Body of pancreas (tissue), 4 donors: ENCODE data around the gene ABCB4. TPM values are rescaled to one million over a fixed set of nuclear protein-coding genes. Genes with fewer than 3 reads are reported as not detected.
"Not testable (repeated sequence)": the region's sequence is repeated elsewhere in the genome, so short reads cannot be mapped to it uniquely, and the experiment has no call there.

Source experiments
- ATAC-seq: fragments of 150-250 bp; one replicate; pipeline ENCODE4 v1.9.1; 2016
- DNase-seq, 4 donors: peaks; one replicate each; pipeline ENCODE4 v3.0.0-alpha.2; 2019
- H3K27ac ChIP-seq, 4 donors: fragments of 200-600 bp; sonication (generic); 1 replicate in 3 of 4; 2 replicates in 1 of 4; pipeline versions ENCODE4 v1.5.1 to v1.6.1; 2016 to 2019; ENCODE audit warnings: mild to moderate bottlenecking in 1 of 4, mixed read lengths in 1 of 4, moderate library complexity in 1 of 4
- H3K27me3 ChIP-seq, 2 donors: fragments of 200-600 bp; sonication (generic); one replicate each; pipeline ENCODE4 v1.6.0; 2016; ENCODE audit warnings: mild to moderate bottlenecking in 1 of 2
- H3K36me3 ChIP-seq, 2 donors: fragments of 200-600 bp; sonication (generic); replicated peaks in 1 of 2; 2 replicates each; pipeline ENCODE4 v1.5.1; 2016; ENCODE audit warnings: low read depth in 2 of 2; ENCODE audit not compliant: insufficient read depth in 1 of 2
- H3K4me1 ChIP-seq: fragments of 200-600 bp; sonication (generic); one replicate; pipeline ENCODE4 v1.6.0; 2016
- H3K4me3 ChIP-seq, 2 donors: fragments of 200-600 bp; sonication (generic); 1 replicate in 1 of 2; 2 replicates in 1 of 2; pipeline ENCODE4 v1.5.1; 2016 to 2019
- H3K9me3 ChIP-seq, 3 donors: fragments of 200-600 bp; sonication (generic); 1 replicate in 2 of 3; 2 replicates in 1 of 3; pipeline ENCODE4 v1.5.1; 2016
- CTCF ChIP-seq, 7 experiments: fragments of 450-650 bp in 4 of 7; fragments of 200-600 bp in 3 of 7; sonication (generic) in 3 of 7; IDR thresholded peaks; one replicate each; pipeline ENCODE4 v1.5.1; 2016 to 2019; ENCODE audit warnings: antibody characterized with exemption in 7 of 7
- POLR2A ChIP-seq, 3 donors: fragments of 450-650 bp; IDR thresholded peaks; one replicate each; pipeline ENCODE4 v1.6.1; 2016; ENCODE audit warnings: antibody characterized with exemption in 3 of 3, mild to moderate bottlenecking in 2 of 3
- WGBS, 2 donors: methylation state at CpG; one replicate each; pipeline ENCODE4 v1.1.5; 2017; 5-methylcytosine and 5-hydroxymethylcytosine counted together
- intact Hi-C: fragments of 100-400 bp; cut with DNase I; formaldehyde crosslinking; loops from one replicate; pipeline ENCODE4 v1.15.1; 2023
- total RNA-seq, 2 donors: library from RNA; depleted of rRNA; stranded (reverse); fragments of >200 nt; gene quantifications; one replicate each; pipeline ENCODE4 v1.1.0, GENCODE V29; 2016

The ABCB4 gene
- total RNA-seq, 2 donors from 2014 or later: under 0.01 TPM; not detected in 1

GRCh38 chr7:87473986-87474385, 1.5 kb downstream of the ABCB4 start:
- 41 to 66% methylated on average over 2 of the region's 2 CpGs for WGBS, 2 donors
- ATAC-seq (no peak), DNase-seq (no peak)
- Histone ChIP-seq H3K27ac (no peak overlapping the region), H3K4me3 (no peak overlapping the region), H3K27me3 (no peaks in the 10 kb centered on the region), H3K36me3 (no peaks in the 10 kb centered on the region), H3K4me1 (peaks cover 14% of the 10 kb centered on the region), H3K9me3 (no peaks in the 10 kb centered on the region)
- intact Hi-C loops: no loop called here
- TF ChIP-seq CTCF (IDR thresholded peaks at IDR 0.05) (no peak), POLR2A (IDR thresholded peaks at IDR 0.05) (no peak)

- H3K9me3 ChIP-seq: no peaks in the 10 kb centered on the region
- peaks cover 14% of the 10 kb centered on the region for H3K4me1 ChIP-seq
- H3K27me3 ChIP-seq: no peaks in the 10 kb centered on the region
- WGBS, 2 donors: 48 to 54% methylated on average over 2 of the region's 2 CpGs
- TF ChIP-seq POLR2A (IDR thresholded peaks at IDR 0.05) (no peak), CTCF (IDR thresholded peaks at IDR 0.05) (no peak)
- ATAC-seq (no peak), DNase-seq (no peak)
- intact Hi-C loops: no loop called here
- no peak overlapping the region for H3K4me3 ChIP-seq
- no peak overlapping the region for H3K27ac ChIP-seq
- H3K36me3 ChIP-seq: no peaks in the 10 kb centered on the region
These were observed 2.3 kb downstream of the ABCB4 start for GRCh38 chr7:87473192-87473591.

GRCh38 chr7:87471473-87471872, 4.0 kb downstream of the ABCB4 start:
- TF ChIP-seq POLR2A (IDR thresholded peaks at IDR 0.05) (no peak), CTCF (IDR thresholded peaks at IDR 0.05) (no peak)
- Histone ChIP-seq H3K27me3 (no peaks in the 10 kb centered on the region), H3K36me3 (no peaks in the 10 kb centered on the region), H3K4me1 (peaks cover 14% of the 10 kb centered on the region), H3K4me3 (no peak overlapping the region), H3K9me3 (no peaks in the 10 kb centered on the region), H3K27ac (no peak overlapping the region)
- WGBS, 2 donors: 64 to 66% methylated on average over 2 of the region's 2 CpGs
- intact Hi-C loops: no loop called here
- DNase-seq (no peak), ATAC-seq (no peak)

- H3K4me3 ChIP-seq, H3K9me3 ChIP-seq, ATAC-seq, H3K4me1 ChIP-seq, H3K27me3 ChIP-seq, H3K36me3 ChIP-seq, intact Hi-C loops, H3K27ac ChIP-seq, DNase-seq: not testable (repeated sequence)
These were observed 6.3 kb downstream of the ABCB4 start for GRCh38 chr7:87469204-87469603.

- H3K9me3 ChIP-seq, intact Hi-C loops, H3K4me1 ChIP-seq, H3K4me3 ChIP-seq, DNase-seq, ATAC-seq, H3K27me3 ChIP-seq, H3K27ac ChIP-seq, H3K36me3 ChIP-seq: not testable (repeated sequence)
- 74 to 77% methylated on average over 5 to 7 of the region's 7 CpGs for WGBS, 2 donors
These were observed 10.0 kb downstream of the ABCB4 start for GRCh38 chr7:87465534-87465880.

GRCh38 chr7:87464830-87465533, 10.5 kb downstream of the ABCB4 start:
- H3K9me3 ChIP-seq, ATAC-seq, intact Hi-C loops, H3K4me3 ChIP-seq, H3K27ac ChIP-seq, H3K27me3 ChIP-seq, H3K4me1 ChIP-seq, H3K36me3 ChIP-seq: not testable (repeated sequence)
- peak in 3 of 4 donors; percentile 15 to 39 (median 16) for DNase-seq
- 29 to 31% methylated on average over 14 to 16 of the region's 16 CpGs for WGBS, 2 donors
